ENCODE data around the gene OR7E24.

The OR7E24 gene

GRCh38 chr19:9289231-9289884, 38.6 kb downstream of the OR7E24 start:
- Histone ChIP-seq H3K79me2 (ENCODE audit: control insufficient read depth, low read length) (no peaks in the 10 kb centered on the region), H3K27ac (ENCODE audit: low read depth, low read length) (no peak overlapping the region), H3K36me3 (ENCODE audit: control insufficient read depth, low read length) (no peaks in the 10 kb centered on the region), H3K4me1 (ENCODE audit: control insufficient read depth, low read length) (no peaks in the 10 kb centered on the region), H3K27me3 (ENCODE audit: control insufficient read depth, low read length) (no peaks in the 10 kb centered on the region), H3K9me3 (ENCODE audit: control insufficient read depth, insufficient read depth, low read length) (peaks cover 9% of the 10 kb centered on the region; the same call in 1 of the 2 replicates), H3K4me2 (ENCODE audit: low read length) (no peak overlapping the region), H4K20me1 (ENCODE audit: control insufficient read depth, insufficient read depth, low read depth, low read length) (no peaks in the 10 kb centered on the region), H3F3A (ENCODE audit: control insufficient read depth, insufficient read depth) (no peaks in the 10 kb centered on the region), H3K9me2 (replicated peaks; ENCODE audit: control insufficient read depth, low read length) (no peaks in the 10 kb centered on the region), H3K4me3 (ENCODE audit: low read length) (no peak overlapping the region)
- TF ChIP-seq EZH2phosphoT487 (IDR thresholded peaks at IDR 0.05; ENCODE audit: borderline replicate concordance, low read length) (no peak), CTCF (IDR thresholded peaks at IDR 0.05; ENCODE audit: low read depth, low read length, poor library complexity, severe bottlenecking) (no peak)

GRCh38 chr19:9295411-9295849, 44.7 kb downstream of the OR7E24 start:
- H3K27me3 ChIP-seq (ENCODE audit: control insufficient read depth, low read length) = no peaks in the 10 kb centered on the region
- no peak overlapping the region for H3K4me3 ChIP-seq (ENCODE audit: low read length)
- no peaks in the 10 kb centered on the region for H3K79me2 ChIP-seq (ENCODE audit: control insufficient read depth, low read length)
- no peak overlapping the region for H3K27ac ChIP-seq (ENCODE audit: low read depth, low read length)
- no peak for TF ChIP-seq EZH2phosphoT487 (IDR thresholded peaks at IDR 0.05; ENCODE audit: borderline replicate concordance, low read length)
- no peak for TF ChIP-seq CTCF (IDR thresholded peaks at IDR 0.05; ENCODE audit: low read depth, low read length, poor library complexity, severe bottlenecking)
- H3F3A ChIP-seq (ENCODE audit: control insufficient read depth, insufficient read depth) = no peaks in the 10 kb centered on the region
- no peak overlapping the region for H3K4me2 ChIP-seq (ENCODE audit: low read length)
- H3K4me1 ChIP-seq (ENCODE audit: control insufficient read depth, low read length) = no peaks in the 10 kb centered on the region
- peaks cover 14% of the 10 kb centered on the region for H3K36me3 ChIP-seq (ENCODE audit: control insufficient read depth, low read length)
- H3K9me2 ChIP-seq (replicated peaks; ENCODE audit: control insufficient read depth, low read length) = no peaks in the 10 kb centered on the region
- H3K9me3 ChIP-seq (ENCODE audit: control insufficient read depth, insufficient read depth, low read length) = peaks cover 20% of the 10 kb centered on the region; the same call in 1 of the 2 replicates
- no peaks in the 10 kb centered on the region for H4K20me1 ChIP-seq (ENCODE audit: control insufficient read depth, insufficient read depth, low read depth, low read length)

GRCh38 chr19:9296336-9296735, 45.6 kb downstream of the OR7E24 start:
- Histone ChIP-seq H3K4me2 (ENCODE audit: low read length) (no peak overlapping the region), H3K36me3 (ENCODE audit: control insufficient read depth, low read length) (peaks cover 17% of the 10 kb centered on the region), H3K9me3 (ENCODE audit: control insufficient read depth, insufficient read depth, low read length) (peaks cover 20% of the 10 kb centered on the region; the same call in 1 of the 2 replicates), H3K4me1 (ENCODE audit: control insufficient read depth, low read length) (no peaks in the 10 kb centered on the region), H3K9me2 (replicated peaks; ENCODE audit: control insufficient read depth, low read length) (no peaks in the 10 kb centered on the region), H3F3A (ENCODE audit: control insufficient read depth, insufficient read depth) (no peaks in the 10 kb centered on the region), H3K27me3 (ENCODE audit: control insufficient read depth, low read length) (no peaks in the 10 kb centered on the region), H3K4me3 (ENCODE audit: low read length) (no peak overlapping the region), H3K27ac (ENCODE audit: low read depth, low read length) (no peak overlapping the region), H3K79me2 (ENCODE audit: control insufficient read depth, low read length) (no peaks in the 10 kb centered on the region), H4K20me1 (ENCODE audit: control insufficient read depth, insufficient read depth, low read depth, low read length) (no peaks in the 10 kb centered on the region)
- TF ChIP-seq EZH2phosphoT487 (IDR thresholded peaks at IDR 0.05; ENCODE audit: borderline replicate concordance, low read length) (no peak), CTCF (IDR thresholded peaks at IDR 0.05; ENCODE audit: low read depth, low read length, poor library complexity, severe bottlenecking) (no peak)
